Thoracic aorta (tissue), 2 donors: ENCODE results near the gene CTSG. TPM values are rescaled to one million over a fixed set of nuclear protein-coding genes. Genes with fewer than 3 reads are reported as not detected.

Source experiments
- ATAC-seq: fragments of 150-250 bp; one replicate; pipeline ENCODE4 v1.8.0; 2017; ENCODE audit warnings: low read depth; ENCODE audit not compliant: insufficient number of reproducible peaks, low FRiP score
- DNase-seq: peaks from one replicate; pipeline ENCODE4 v3.0.0-alpha.2; 2020; ENCODE audit warnings: low spot score
- H3K27ac ChIP-seq, 2 donors: fragments of 200-600 bp; sonication (generic); 1 replicate in 1 of 2; 2 replicates in 1 of 2; pipeline ENCODE4 v1.5.1; 2016; ENCODE audit warnings: mild to moderate bottlenecking in 2 of 2, moderate library complexity in 2 of 2
- H3K27me3 ChIP-seq: fragments of 200-600 bp; sonication (generic); replicated peaks from 2 replicates; pipeline ENCODE4 v1.6.0; 2016; ENCODE audit warnings: mild to moderate bottlenecking; ENCODE audit not compliant: insufficient read depth
- H3K36me3 ChIP-seq: fragments of 200-600 bp; sonication (generic); one replicate; pipeline ENCODE4 v1.5.1; 2016
- H3K4me1 ChIP-seq, 2 donors: fragments of 200-600 bp; sonication (generic); 1 replicate in 1 of 2; 2 replicates in 1 of 2; pipeline versions ENCODE4 v1.5.1 to v1.6.0; 2016; ENCODE audit warnings: low read depth in 2 of 2, mild to moderate bottlenecking in 1 of 2; ENCODE audit not compliant: control insufficient read depth in 1 of 2
- H3K4me3 ChIP-seq: fragments of 200-600 bp; sonication (generic); 2 replicates; pipeline ENCODE4 v1.5.1; 2016; ENCODE audit warnings: mild to moderate bottlenecking
- H3K9me3 ChIP-seq: fragments of 200-600 bp; sonication (generic); 2 replicates; pipeline ENCODE4 v1.5.1; 2016
- CTCF ChIP-seq: fragments of 200-600 bp; sonication (generic); IDR thresholded peaks from one replicate; pipeline ENCODE4 v1.5.1; 2019; ENCODE audit warnings: antibody characterized with exemption
- total RNA-seq, 2 donors: library from RNA; depleted of rRNA; stranded (reverse); fragments of >200 nt; gene quantifications; one replicate each; pipeline versions ENCODE4 v1.1.0 to v1.2.3, GENCODE V29; 2016

CTSG gene
- 1 to 10 TPM; 4.1 to 8.8 TPM for total RNA-seq

- TF ChIP-seq CTCF: no peak
Observed at GRCh38 chr14:24576182-24576581, at the start of gene CTSG. Gene CTSG, minus strand, starts transcription at chr14:24576250. Its CDS starts 27 bp downstream, at chr14:24576223.

GRCh38 chr14:24613747-24614146 lies 37.7 kb upstream of the CTSG start:
- H3K36me3 ChIP-seq: no peaks in the 10 kb centered on the region
- H3K4me1 ChIP-seq: no peaks in the 10 kb centered on the region
- TF ChIP-seq CTCF: no peak
- no peak overlapping the region for H3K4me3 ChIP-seq
- H3K27me3 ChIP-seq: no peaks in the 10 kb centered on the region
- no peak for ATAC-seq
- H3K9me3 ChIP-seq: no peaks in the 10 kb centered on the region
- no peak overlapping the region for H3K27ac ChIP-seq
- no peak for DNase-seq

More at GRCh38 chr14:24576182-24576581, at the start of gene CTSG:
- no peak within 1 kb of the TSS for H3K4me3 ChIP-seq
- no peaks in the 10 kb centered on the region for H3K4me1 ChIP-seq
- no peaks in the 10 kb centered on the region for H3K36me3 ChIP-seq
- H3K9me3 ChIP-seq: no peaks in the 10 kb centered on the region
- ATAC-seq (no peak), DNase-seq (no peak)
- no peaks in the 10 kb centered on the region for H3K27me3 ChIP-seq
- H3K27ac ChIP-seq: no peak within 1 kb of the TSS

GRCh38 chr14:24613241-24613640 lies 37.2 kb upstream of the CTSG start:
- ATAC-seq: no peak
- H3K9me3 ChIP-seq: no peaks in the 10 kb centered on the region

GRCh38 chr14:24612196-24612595 lies 36.1 kb upstream of the CTSG start:
- H3K36me3 ChIP-seq: no peaks in the 10 kb centered on the region
- ATAC-seq: no peak
- no peak for TF ChIP-seq CTCF

More at GRCh38 chr14:24613241-24613640, 37.2 kb upstream of the CTSG start:
- H3K4me1 ChIP-seq: no peaks in the 10 kb centered on the region
- no peaks in the 10 kb centered on the region for H3K36me3 ChIP-seq
- no peak for DNase-seq
- H3K27me3 ChIP-seq: no peaks in the 10 kb centered on the region
- H3K4me3 ChIP-seq: no peak overlapping the region
- no peak for TF ChIP-seq CTCF
- H3K27ac ChIP-seq: no peak overlapping the region

GRCh38 chr14:24609655-24610344 lies 33.8 kb upstream of the CTSG start, which contains the start of gene GZMH:
Gene GZMH, minus strand, starts transcription at chr14:24609685. Its CDS starts 72 bp downstream, at chr14:24609613.
- DNase-seq (no peak), ATAC-seq (no peak)
- Histone ChIP-seq H3K27me3 (no peaks in the 10 kb centered on the region), H3K4me1 (no peaks in the 10 kb centered on the region), H3K4me3 (no peak within 1 kb of the TSS), H3K9me3 (no peaks in the 10 kb centered on the region), H3K36me3 (no peaks in the 10 kb centered on the region), H3K27ac (no peak within 1 kb of the TSS)
- no peak for TF ChIP-seq CTCF

More at GRCh38 chr14:24612196-24612595, 36.1 kb upstream of the CTSG start:
- Histone ChIP-seq H3K4me3 (no peak overlapping the region), H3K27ac (no peak overlapping the region), H3K4me1 (no peaks in the 10 kb centered on the region), H3K9me3 (no peaks in the 10 kb centered on the region), H3K27me3 (no peaks in the 10 kb centered on the region)
- no peak for DNase-seq
